ENCODE results near the gene SH3BGRL2. TPM values are rescaled to one million over a fixed set of nuclear protein-coding genes. Genes with fewer than 3 reads are reported as not detected.

Gene SH3BGRL2
- total and polyA plus RNA-seq, 4 donors, result 23.8 to 71.3 (median 34.3) TPM

- TF ChIP-seq ZBTB33 (IDR thresholded peaks at IDR 0.05) (no peak), RAD21 (IDR thresholded peaks at IDR 0.05) (no peak), FOXA1 (IDR thresholded peaks at IDR 0.05) (no peak), SP1 (IDR thresholded peaks at IDR 0.05) (no peak)
Measured at GRCh38 chr6:79670789-79671188, 39.7 kb downstream of the SH3BGRL2 start (continued).

DNA sequence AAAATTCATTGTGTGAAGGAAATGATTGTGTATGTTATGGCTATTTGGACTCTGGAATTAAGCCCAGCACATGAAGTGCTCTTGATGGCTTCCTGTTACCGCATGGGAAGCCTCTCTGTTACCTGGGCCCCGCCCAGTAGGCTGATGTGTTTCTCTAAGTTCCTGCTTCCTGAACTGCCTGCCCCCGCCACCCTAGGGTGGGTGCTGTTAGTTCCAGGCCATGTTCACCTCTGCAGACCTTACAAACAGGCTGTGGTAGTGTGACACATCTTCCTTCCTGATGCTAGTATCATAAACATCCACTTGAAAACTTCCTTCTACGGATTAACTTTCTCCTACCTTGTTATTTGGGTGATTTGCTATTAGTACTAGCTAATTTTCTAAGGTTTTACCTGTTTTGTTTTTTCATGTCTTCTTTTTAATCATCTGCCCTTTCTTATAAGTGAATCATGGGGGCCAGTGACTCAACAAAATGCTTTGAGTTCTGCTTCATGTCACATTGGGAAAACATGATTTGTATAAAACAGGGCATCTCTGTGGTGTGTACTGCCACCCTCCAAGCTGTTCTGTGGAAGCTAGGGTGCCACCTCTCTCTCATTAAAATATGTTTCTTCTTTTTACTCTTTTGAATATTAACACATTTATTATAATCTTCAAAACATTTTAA is 40.6 kb downstream of the SH3BGRL2 start:
- no peak for DNase-seq (ENCODE audit: low spot score)
- Histone ChIP-seq H3K27me3 (ENCODE audit: control insufficient read depth in 4 of 4, insufficient read depth in 4 of 4, low read length in 3 of 4) (no peaks in the 10 kb centered on the region), H3K9ac (ENCODE audit: low read depth in 1 of 2, low read length in 2 of 2) (no peak overlapping the region), H3K9me3 (ENCODE audit: control insufficient read depth in 4 of 4, low read length in 3 of 4) (no peaks in the 10 kb centered on the region), H3K4me1 (ENCODE audit: control insufficient read depth in 4 of 4, insufficient read depth in 4 of 4, low read length in 3 of 4) (peaks cover 0 to 17% (median 5%) of the 10 kb centered on the region in 4 donors), H3K27ac (ENCODE audit: low read depth in 1 of 2, low read length in 2 of 2) (peak overlapping the region; percentile 9 to 33), H3K36me3 (ENCODE audit: control insufficient read depth in 4 of 4, insufficient read depth in 3 of 4, low read depth in 1 of 4, low read length in 3 of 4) (peaks cover 0 to 6% (median 4%) of the 10 kb centered on the region in 4 donors), H3K4me3 (ENCODE audit: low read depth in 1 of 3, low read length in 3 of 3) (no peak overlapping the region)
- WGBS, result 69% methylated on average over 4 of the region's 4 CpGs
- TF ChIP-seq HNF4G (IDR thresholded peaks at IDR 0.05) (no peak), NR2F2 (IDR thresholded peaks at IDR 0.05) (peak; percentile 25), GABPA (IDR thresholded peaks at IDR 0.05 in 1 of 2, conservative IDR thresholded peaks at IDR 0.05 in 1 of 2) (no peak), JUND (IDR thresholded peaks at IDR 0.05) (no peak), YY1 (IDR thresholded peaks at IDR 0.05) (peak; percentile 23), ZBTB33 (IDR thresholded peaks at IDR 0.05) (no peak), HNF4A (conservative IDR thresholded peaks at IDR 0.05) (no peak), RXRA (IDR thresholded peaks at IDR 0.05) (no peak), ATF3 (IDR thresholded peaks at IDR 0.05) (no peak), SP1 (IDR thresholded peaks at IDR 0.05) (peak; percentile 20), RAD21 (IDR thresholded peaks at IDR 0.05) (peak in 1 of 2 donors; percentile 4), TAF1 (conservative IDR thresholded peaks at IDR 0.05) (no peak), FOXA2 (IDR thresholded peaks at IDR 0.05) (no peak), FOXA1 (IDR thresholded peaks at IDR 0.05) (no peak), EGR1 (IDR thresholded peaks at IDR 0.05; ENCODE audit: low read depth in 2 of 2) (no peak)
- TF ChIP-seq, protein P1, sequence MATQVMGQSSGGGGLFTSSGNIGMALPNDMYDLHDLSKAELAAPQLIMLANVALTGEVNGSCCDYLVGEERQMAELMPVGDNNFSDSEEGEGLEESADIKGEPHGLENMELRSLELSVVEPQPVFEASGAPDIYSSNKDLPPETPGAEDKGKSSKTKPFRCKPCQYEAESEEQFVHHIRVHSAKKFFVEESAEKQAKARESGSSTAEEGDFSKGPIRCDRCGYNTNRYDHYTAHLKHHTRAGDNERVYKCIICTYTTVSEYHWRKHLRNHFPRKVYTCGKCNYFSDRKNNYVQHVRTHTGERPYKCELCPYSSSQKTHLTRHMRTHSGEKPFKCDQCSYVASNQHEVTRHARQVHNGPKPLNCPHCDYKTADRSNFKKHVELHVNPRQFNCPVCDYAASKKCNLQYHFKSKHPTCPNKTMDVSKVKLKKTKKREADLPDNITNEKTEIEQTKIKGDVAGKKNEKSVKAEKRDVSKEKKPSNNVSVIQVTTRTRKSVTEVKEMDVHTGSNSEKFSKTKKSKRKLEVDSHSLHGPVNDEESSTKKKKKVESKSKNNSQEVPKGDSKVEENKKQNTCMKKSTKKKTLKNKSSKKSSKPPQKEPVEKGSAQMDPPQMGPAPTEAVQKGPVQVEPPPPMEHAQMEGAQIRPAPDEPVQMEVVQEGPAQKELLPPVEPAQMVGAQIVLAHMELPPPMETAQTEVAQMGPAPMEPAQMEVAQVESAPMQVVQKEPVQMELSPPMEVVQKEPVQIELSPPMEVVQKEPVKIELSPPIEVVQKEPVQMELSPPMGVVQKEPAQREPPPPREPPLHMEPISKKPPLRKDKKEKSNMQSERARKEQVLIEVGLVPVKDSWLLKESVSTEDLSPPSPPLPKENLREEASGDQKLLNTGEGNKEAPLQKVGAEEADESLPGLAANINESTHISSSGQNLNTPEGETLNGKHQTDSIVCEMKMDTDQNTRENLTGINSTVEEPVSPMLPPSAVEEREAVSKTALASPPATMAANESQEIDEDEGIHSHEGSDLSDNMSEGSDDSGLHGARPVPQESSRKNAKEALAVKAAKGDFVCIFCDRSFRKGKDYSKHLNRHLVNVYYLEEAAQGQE (IDR thresholded peaks at IDR 0.05), result no peak
- TF ChIP-seq, protein P2, sequence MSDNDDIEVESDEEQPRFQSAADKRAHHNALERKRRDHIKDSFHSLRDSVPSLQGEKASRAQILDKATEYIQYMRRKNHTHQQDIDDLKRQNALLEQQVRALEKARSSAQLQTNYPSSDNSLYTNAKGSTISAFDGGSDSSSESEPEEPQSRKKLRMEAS (IDR thresholded peaks at IDR 0.05), result no peak
- TF ChIP-seq, protein P3, sequence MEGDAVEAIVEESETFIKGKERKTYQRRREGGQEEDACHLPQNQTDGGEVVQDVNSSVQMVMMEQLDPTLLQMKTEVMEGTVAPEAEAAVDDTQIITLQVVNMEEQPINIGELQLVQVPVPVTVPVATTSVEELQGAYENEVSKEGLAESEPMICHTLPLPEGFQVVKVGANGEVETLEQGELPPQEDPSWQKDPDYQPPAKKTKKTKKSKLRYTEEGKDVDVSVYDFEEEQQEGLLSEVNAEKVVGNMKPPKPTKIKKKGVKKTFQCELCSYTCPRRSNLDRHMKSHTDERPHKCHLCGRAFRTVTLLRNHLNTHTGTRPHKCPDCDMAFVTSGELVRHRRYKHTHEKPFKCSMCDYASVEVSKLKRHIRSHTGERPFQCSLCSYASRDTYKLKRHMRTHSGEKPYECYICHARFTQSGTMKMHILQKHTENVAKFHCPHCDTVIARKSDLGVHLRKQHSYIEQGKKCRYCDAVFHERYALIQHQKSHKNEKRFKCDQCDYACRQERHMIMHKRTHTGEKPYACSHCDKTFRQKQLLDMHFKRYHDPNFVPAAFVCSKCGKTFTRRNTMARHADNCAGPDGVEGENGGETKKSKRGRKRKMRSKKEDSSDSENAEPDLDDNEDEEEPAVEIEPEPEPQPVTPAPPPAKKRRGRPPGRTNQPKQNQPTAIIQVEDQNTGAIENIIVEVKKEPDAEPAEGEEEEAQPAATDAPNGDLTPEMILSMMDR (IDR thresholded peaks at IDR 0.05; ENCODE audit: low read depth, low read length, missing input control), result no peak

All from liver (tissue), 9 donors.